Measurements from ENCODE around the gene TCF4.

Gene TCF4

GRCh38 chr18:55195863-55196262 lies 392.1 kb downstream of the TCF4 start:
- CTCF ChIA-PET: interaction anchor here (1.2 kb wide), 1 partner anchor 38 kb away, joined by 3 read pairs; no protein-coding TSS in a partner anchor
- no peak for TF ChIP-seq CTCF (IDR thresholded peaks at IDR 0.05; ENCODE audit: insufficient read depth, low read length, missing control alignments)
- POLR2A ChIA-PET: no interaction called here
- DNase-seq (ENCODE audit: low read depth, low spot score): no peak
- H3K4me3 ChIP-seq (ENCODE audit: low read depth, low read length): no peak overlapping the region

DNA sequence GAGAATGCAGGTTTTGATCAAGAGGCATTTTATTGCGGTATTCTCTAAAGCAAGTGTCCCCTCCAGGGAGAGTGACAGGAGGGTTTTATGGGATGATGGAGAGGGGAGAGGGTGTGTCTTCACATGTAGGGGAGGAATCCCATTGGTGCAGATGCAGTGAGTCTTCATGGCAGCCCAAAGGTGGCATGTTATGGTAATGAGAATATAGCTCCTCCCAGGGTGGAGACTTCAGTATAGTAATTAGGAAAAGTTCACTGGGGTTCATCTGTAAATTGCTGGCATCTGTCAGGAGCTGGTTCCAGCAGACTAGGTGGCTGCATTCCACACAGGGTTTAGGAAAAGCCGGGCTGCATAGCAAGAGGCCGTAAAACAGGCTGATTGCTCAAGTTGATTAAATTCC lies 398.0 kb downstream of the TCF4 start:
- H3K4me3 ChIP-seq (ENCODE audit: low read depth, low read length): no peak overlapping the region
- no peak for TF ChIP-seq CTCF (IDR thresholded peaks at IDR 0.05; ENCODE audit: insufficient read depth, low read length, missing control alignments)
- ChIA-PET CTCF (no interaction called here), POLR2A (interaction anchor here (1.0 kb wide), 1 partner anchor 15 kb away, joined by 4 read pairs; no protein-coding TSS in a partner anchor)
- DNase-seq (ENCODE audit: low read depth, low spot score): no peak

- no peak overlapping the region for H3K4me3 ChIP-seq (ENCODE audit: low read depth, low read length)
- ChIA-PET POLR2A (no interaction called here), CTCF (no interaction called here)
- TF ChIP-seq CTCF (IDR thresholded peaks at IDR 0.05; ENCODE audit: insufficient read depth, low read length, missing control alignments): no peak
- no peak for DNase-seq (ENCODE audit: low read depth, low spot score)
Measured at GRCh38 chr18:55186588-55186987, 401.4 kb downstream of the TCF4 start.

GRCh38 chr18:55185391-55185790 lies 402.6 kb downstream of the TCF4 start:
- no peak overlapping the region for H3K4me3 ChIP-seq (ENCODE audit: low read depth, low read length)
- CTCF ChIA-PET: no interaction called here
- POLR2A ChIA-PET: interaction anchor here (0.6 kb wide), 1 partner anchor 25 kb away, joined by 3 read pairs; no protein-coding TSS in a partner anchor
- no peak for TF ChIP-seq CTCF (IDR thresholded peaks at IDR 0.05; ENCODE audit: insufficient read depth, low read length, missing control alignments)
- DNase-seq (ENCODE audit: low read depth, low spot score): no peak

DNA sequence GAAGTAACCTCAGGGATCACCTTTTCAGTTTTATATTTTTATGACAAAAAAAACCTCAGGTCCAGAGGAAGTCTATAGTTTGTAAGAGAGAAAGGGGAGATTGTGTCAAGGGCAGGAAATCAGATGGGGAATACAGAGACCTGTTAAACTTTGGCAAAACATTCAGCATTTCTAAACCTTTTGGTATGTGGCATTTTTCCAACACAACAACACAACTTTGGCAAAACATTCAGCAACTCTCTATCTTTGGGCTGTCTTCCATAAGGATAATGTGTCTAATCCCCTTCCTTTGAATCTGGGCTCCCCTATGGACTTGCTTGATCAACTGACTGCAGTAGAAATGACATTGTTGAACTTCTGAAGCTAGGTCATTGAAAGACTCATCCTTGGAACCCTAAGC lies 408.2 kb downstream of the TCF4 start:
- no peak for TF ChIP-seq CTCF (IDR thresholded peaks at IDR 0.05; ENCODE audit: insufficient read depth, low read length, missing control alignments)
- DNase-seq (ENCODE audit: low read depth, low spot score): no peak
- no peak overlapping the region for H3K4me3 ChIP-seq (ENCODE audit: low read depth, low read length)
- ChIA-PET POLR2A (no interaction called here), CTCF (interaction anchor here (0.7 kb wide), 1 partner anchor 19 kb away, joined by 3 read pairs; no protein-coding TSS in a partner anchor)

DNA sequence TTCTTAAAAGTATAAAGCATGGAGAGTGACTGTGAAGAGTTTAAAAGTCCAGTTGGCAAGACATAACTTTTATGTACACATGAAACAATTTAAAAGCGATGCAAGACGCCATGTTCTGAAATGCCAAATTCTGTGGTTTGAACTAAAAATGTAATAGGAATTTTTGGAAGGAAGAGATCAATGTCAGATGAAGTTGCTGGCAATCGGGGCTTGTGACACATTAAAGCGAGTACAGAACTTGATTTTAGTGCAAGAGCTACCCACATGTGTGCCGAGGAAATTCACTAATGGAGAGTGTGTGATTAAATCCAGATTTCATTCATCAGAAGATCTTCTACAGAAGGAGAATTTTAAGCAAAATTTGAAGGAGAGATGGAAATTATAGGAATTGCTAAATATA lies 408.6 kb downstream of the TCF4 start:
- DNase-seq (ENCODE audit: low read depth, low spot score): no peak
- TF ChIP-seq CTCF (IDR thresholded peaks at IDR 0.05; ENCODE audit: insufficient read depth, low read length, missing control alignments): no peak
- POLR2A ChIA-PET: no interaction called here
- H3K4me3 ChIP-seq (ENCODE audit: low read depth, low read length): no peak overlapping the region
- CTCF ChIA-PET: no interaction called here
